HEK293 (cell line): ENCODE results near the gene MRTFB.

Experiments
- BCL6B ChIP-seq: fragments of 450-650 bp; formaldehyde crosslinking; IDR thresholded peaks from 2 replicates; pipeline ENCODE4 v1.5.1; 2017; ENCODE audit warnings: missing biosample characterization, missing genetic modification characterization
- GFI1B ChIP-seq: fragments of 450-650 bp; formaldehyde crosslinking; IDR thresholded peaks from 2 replicates; pipeline ENCODE4 v1.5.1; 2016; ENCODE audit warnings: missing biosample characterization, missing genetic modification characterization
- INSM2 ChIP-seq: fragments of 450-650 bp; formaldehyde crosslinking; IDR thresholded peaks from 2 replicates; pipeline ENCODE4 v1.5.1; 2016; ENCODE audit warnings: missing biosample characterization, missing genetic modification characterization
- PRDM1 ChIP-seq: fragments of 450-650 bp; formaldehyde crosslinking; IDR thresholded peaks from 2 replicates; pipeline ENCODE4; 2016; ENCODE audit warnings: missing biosample characterization, missing genetic modification characterization
- SCRT2 ChIP-seq: fragments of 450-650 bp; formaldehyde crosslinking; IDR thresholded peaks from 2 replicates; pipeline ENCODE4 v1.5.1; 2016; ENCODE audit warnings: missing biosample characterization, missing genetic modification characterization
- SP3 ChIP-seq: fragments of 450-650 bp; formaldehyde crosslinking; IDR thresholded peaks from 2 replicates; pipeline ENCODE4 v1.5.1; 2016; ENCODE audit warnings: missing biosample characterization, missing genetic modification characterization
- TCF7L2 ChIP-seq: IDR thresholded peaks from 2 replicates; pipeline ENCODE4 v1.6.1; 2011; ENCODE audit warnings: low read depth, mild to moderate bottlenecking, inconsistent platforms, low read length, moderate library complexity, borderline replicate concordance
- ZBTB17 ChIP-seq: fragments of 450-650 bp; formaldehyde crosslinking; IDR thresholded peaks from 2 replicates; pipeline ENCODE4 v1.5.1; 2016; ENCODE audit warnings: missing biosample characterization, missing genetic modification characterization
- ZBTB21 ChIP-seq: fragments of 450-650 bp; formaldehyde crosslinking; IDR thresholded peaks from 2 replicates; pipeline ENCODE4 v1.5.1; 2017; ENCODE audit warnings: missing biosample characterization, missing genetic modification characterization
- ZNF18 ChIP-seq: fragments of 450-650 bp; formaldehyde crosslinking; IDR thresholded peaks from 2 replicates; pipeline ENCODE4 v1.5.1; 2016; ENCODE audit warnings: missing biosample characterization, missing genetic modification characterization
- ZNF221 ChIP-seq: fragments of 450-650 bp; formaldehyde crosslinking; IDR thresholded peaks from 2 replicates; pipeline ENCODE4 v1.5.1; 2017; ENCODE audit warnings: missing biosample characterization, missing genetic modification characterization, borderline replicate concordance
- ZNF335 ChIP-seq: fragments of 450-650 bp; formaldehyde crosslinking; conservative IDR thresholded peaks from 2 replicates; pipeline ENCODE4 v1.5.1; 2016; ENCODE audit warnings: missing biosample characterization, missing genetic modification characterization
- ZNF362 ChIP-seq: fragments of 450-650 bp; formaldehyde crosslinking; IDR thresholded peaks from 2 replicates; pipeline ENCODE4 v1.5.1; 2016; ENCODE audit warnings: missing biosample characterization, missing genetic modification characterization
- ZNF366 ChIP-seq: fragments of 450-650 bp; formaldehyde crosslinking; conservative IDR thresholded peaks from 2 replicates; pipeline ENCODE4 v1.5.1; 2016; ENCODE audit warnings: missing biosample characterization, missing genetic modification characterization
- ZNF398 ChIP-seq: fragments of 450-650 bp; formaldehyde crosslinking; IDR thresholded peaks from 2 replicates; pipeline ENCODE4 v1.5.1; 2017; ENCODE audit warnings: missing biosample characterization, missing genetic modification characterization
- ZNF529 ChIP-seq: fragments of 450-650 bp; formaldehyde crosslinking; IDR thresholded peaks from 2 replicates; pipeline ENCODE4 v1.5.1; 2017; ENCODE audit warnings: missing genetic modification characterization, missing biosample characterization; ENCODE audit not compliant: insufficient replicate concordance
- ZNF600 ChIP-seq: fragments of 450-650 bp; formaldehyde crosslinking; IDR thresholded peaks from 2 replicates; pipeline ENCODE4 v1.5.1; 2016; ENCODE audit warnings: missing biosample characterization, missing genetic modification characterization
- ZNF610 ChIP-seq: fragments of 450-650 bp; formaldehyde crosslinking; IDR thresholded peaks from 2 replicates; pipeline ENCODE4 v1.5.1; 2016; ENCODE audit warnings: missing biosample characterization, missing genetic modification characterization, borderline replicate concordance
- ZNF639 ChIP-seq: fragments of 450-650 bp; formaldehyde crosslinking; IDR thresholded peaks from 2 replicates; pipeline ENCODE4 v1.5.1; 2016; ENCODE audit warnings: missing biosample characterization, missing genetic modification characterization
- ZNF660 ChIP-seq: fragments of 450-650 bp; IDR thresholded peaks from 2 replicates; pipeline ENCODE4 v1.5.1; 2018; ENCODE audit warnings: missing biosample characterization, mild to moderate bottlenecking, missing genetic modification characterization
- ZNF692 ChIP-seq: fragments of 450-650 bp; formaldehyde crosslinking; IDR thresholded peaks from 2 replicates; pipeline ENCODE4 v1.5.1; 2016; ENCODE audit warnings: missing biosample characterization, missing genetic modification characterization
- ZNF792 ChIP-seq: fragments of 450-650 bp; formaldehyde crosslinking; IDR thresholded peaks from 2 replicates; pipeline ENCODE4 v1.5.1; 2016; ENCODE audit warnings: missing biosample characterization, missing genetic modification characterization
- ZNF830 ChIP-seq: fragments of 450-650 bp; IDR thresholded peaks from 2 replicates; pipeline ENCODE4 v1.5.0; 2018; ENCODE audit warnings: missing biosample characterization, missing genetic modification characterization, low read depth, mild to moderate bottlenecking, moderate library complexity
- ZSCAN4 ChIP-seq: fragments of 450-650 bp; formaldehyde crosslinking; IDR thresholded peaks from 2 replicates; pipeline ENCODE4 v1.5.1; 2017; ENCODE audit warnings: missing biosample characterization, missing genetic modification characterization
- ZXDB ChIP-seq: fragments of 450-650 bp; formaldehyde crosslinking; IDR thresholded peaks from 2 replicates; pipeline ENCODE4 v1.5.1; 2016; ENCODE audit warnings: missing biosample characterization, missing genetic modification characterization

The MRTFB gene

GRCh38 chr16:14186007-14186794, 115.1 kb downstream of the MRTFB start (continued):
- no peak for TF ChIP-seq ZNF792
- TF ChIP-seq ZBTB17 = peak; percentile 36; the same call in 1 of the 2 replicates
- peak; percentile 71; the same call in 1 of the 2 replicates for TF ChIP-seq ZNF660 (tag by site-specific recombination)
- no peak for TF ChIP-seq ZNF221 (tag by site-specific recombination)
- TF ChIP-seq ZNF692 (tag by site-specific recombination) = peak; percentile 80
- TF ChIP-seq ZSCAN4 = peak; percentile 78
- TF ChIP-seq ZNF639 (tag by site-specific recombination) = 0 out of 2 replicates have a peak, but pooled peaks have one; percentile 30
- TF ChIP-seq ZXDB = peak; percentile 35; the same call in 1 of the 2 replicates
- 0 out of 2 replicates have a peak, but pooled peaks have one; percentile 25 for TF ChIP-seq ZNF18
- 0 out of 2 replicates have a peak, but pooled peaks have one; percentile 12 for TF ChIP-seq PRDM1
- TF ChIP-seq ZNF398 = peak; percentile 33; the same call in 1 of the 2 replicates
- peak; percentile 35; the same call in 1 of the 2 replicates for TF ChIP-seq ZBTB21 (tag by site-specific recombination)
- TF ChIP-seq ZNF529 = no peak
- TF ChIP-seq SCRT2 = 0 out of 2 replicates have a peak, but pooled peaks have one; percentile 11
- TF ChIP-seq BCL6B (tag by site-specific recombination) = no peak
- TF ChIP-seq SP3 (tag by site-specific recombination) = 0 out of 2 replicates have a peak, but pooled peaks have one; percentile 31
- no peak for TF ChIP-seq ZNF830
- TF ChIP-seq ZNF362 (tag by site-specific recombination) = 0 out of 2 replicates have a peak, but pooled peaks have one; percentile 37
- TF ChIP-seq GFI1B (tag by site-specific recombination) = no peak
- TF ChIP-seq ZNF335 = peak; percentile 49
- TF ChIP-seq ZNF610 = no peak
- TF ChIP-seq TCF7L2 = peak; percentile 43; the same call in 1 of the 2 replicates
- peak; percentile 41 for TF ChIP-seq ZNF600 (tag by site-specific recombination)
- peak; percentile 52; the same call in 1 of the 2 replicates for TF ChIP-seq ZNF366 (tag by site-specific recombination)
- no peak for TF ChIP-seq INSM2 (tag by site-specific recombination)
